ENCODE measurements around the gene HLA-DMA.

HLA-DMA gene

DNA sequence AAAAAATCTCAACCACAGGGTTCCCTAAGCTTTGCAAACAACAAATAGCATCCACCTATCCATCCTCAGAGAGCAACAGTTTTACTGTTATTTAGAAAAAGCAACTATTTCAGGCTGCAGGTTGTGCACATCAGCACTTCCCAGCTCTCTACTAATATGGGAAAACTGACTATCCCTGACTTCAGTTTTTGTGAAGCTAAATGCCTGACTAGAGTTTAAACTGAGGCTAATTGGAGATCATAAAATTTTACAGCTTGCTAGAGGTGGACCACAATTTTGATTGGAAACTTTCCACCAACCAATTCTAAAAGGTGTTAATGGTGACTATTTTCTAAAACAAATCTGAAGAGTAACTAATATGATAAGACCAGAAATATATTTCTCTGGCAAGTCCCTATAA lies 48.9 kb downstream of the HLA-DMA start:
- H3K36me3 ChIP-seq (ENCODE audit: control insufficient read depth, insufficient read depth, low read length) = no peaks in the 10 kb centered on the region
- no peaks in the 10 kb centered on the region for H3K9me3 ChIP-seq (ENCODE audit: control insufficient read depth, insufficient read depth, low read length)
- H3K4me3 ChIP-seq (ENCODE audit: low read depth, low read length) = no peak overlapping the region
- H3K4me1 ChIP-seq (ENCODE audit: control insufficient read depth, insufficient read depth, low read length) = no peaks in the 10 kb centered on the region
- H3K27me3 ChIP-seq (ENCODE audit: control insufficient read depth, insufficient read depth, low read length) = no peaks in the 10 kb centered on the region
- H3K9ac ChIP-seq (ENCODE audit: low read depth, low read length) = no peak overlapping the region
